AG04450 (cell line): Measurements from ENCODE around the gene GABPB1. TPM values are rescaled to one million over a fixed set of nuclear protein-coding genes. Genes with fewer than 3 reads are reported as not detected.

Experiments
- CTCF ChIA-PET: fragments of 300-600, 350-600 bp; formaldehyde crosslinking; extraction: SDS; loops from one replicate; lab custom pipeline; 2022; ENCODE audit warnings: antibody characterized with exemption, inconsistent platforms; lab: Charles Lee
- POLR2A ChIA-PET: fragments of 350-600 bp; formaldehyde crosslinking; extraction: SDS; loops from one replicate; lab custom pipeline; 2021; ENCODE audit warnings: antibody characterized with exemption, inconsistent platforms; lab: Yijun Ruan, JAX
- DNase-seq: peaks from one replicate; pipeline ENCODE4 v3.0.0-alpha.2; 2011; ENCODE audit warnings: low read depth, low spot score
- H3K27ac ChIP-seq: one replicate; pipeline ENCODE4 v1.5.1; 2012; ENCODE audit warnings: low read depth, low read length, control low read depth
- H3K27me3 ChIP-seq: one replicate; pipeline ENCODE4 v1.6.0; 2012; ENCODE audit warnings: low read length; ENCODE audit not compliant: control insufficient read depth, insufficient read depth
- H3K4me3 ChIP-seq: 2 replicates; pipeline ENCODE4 v1.5.1; 2011; ENCODE audit warnings: mild to moderate bottlenecking, low read depth, low read length, control low read depth
- H3K9me3 ChIP-seq: 2 replicates; pipeline ENCODE4 v1.5.1; 2012; ENCODE audit warnings: low read length; ENCODE audit not compliant: control insufficient read depth, insufficient read depth
- polyA plus RNA-seq: library from polyadenylated mRNA; depleted of rRNA; stranded (reverse); fragments of >200 nt; gene quantifications from 2 replicates; pipeline ENCODE4 v1.2.3, GENCODE V29; 2011
- TF ChIP-seq, protein P1 (sequence below): IDR thresholded peaks from 2 replicates; pipeline ENCODE4 v1.5.1; 2011; ENCODE audit warnings: low read depth, low read length, control low read depth, inconsistent platforms

Gene GABPB1
- polyA plus RNA-seq, 1 experiment: 29.9 TPM

- Histone ChIP-seq H3K27me3 (no peaks in the 10 kb centered on the region), H3K9me3 (no peaks in the 10 kb centered on the region), H3K4me3 (no peak overlapping the region), H3K27ac (no peak overlapping the region)
- no peak for DNase-seq
- TF ChIP-seq, protein P1, sequence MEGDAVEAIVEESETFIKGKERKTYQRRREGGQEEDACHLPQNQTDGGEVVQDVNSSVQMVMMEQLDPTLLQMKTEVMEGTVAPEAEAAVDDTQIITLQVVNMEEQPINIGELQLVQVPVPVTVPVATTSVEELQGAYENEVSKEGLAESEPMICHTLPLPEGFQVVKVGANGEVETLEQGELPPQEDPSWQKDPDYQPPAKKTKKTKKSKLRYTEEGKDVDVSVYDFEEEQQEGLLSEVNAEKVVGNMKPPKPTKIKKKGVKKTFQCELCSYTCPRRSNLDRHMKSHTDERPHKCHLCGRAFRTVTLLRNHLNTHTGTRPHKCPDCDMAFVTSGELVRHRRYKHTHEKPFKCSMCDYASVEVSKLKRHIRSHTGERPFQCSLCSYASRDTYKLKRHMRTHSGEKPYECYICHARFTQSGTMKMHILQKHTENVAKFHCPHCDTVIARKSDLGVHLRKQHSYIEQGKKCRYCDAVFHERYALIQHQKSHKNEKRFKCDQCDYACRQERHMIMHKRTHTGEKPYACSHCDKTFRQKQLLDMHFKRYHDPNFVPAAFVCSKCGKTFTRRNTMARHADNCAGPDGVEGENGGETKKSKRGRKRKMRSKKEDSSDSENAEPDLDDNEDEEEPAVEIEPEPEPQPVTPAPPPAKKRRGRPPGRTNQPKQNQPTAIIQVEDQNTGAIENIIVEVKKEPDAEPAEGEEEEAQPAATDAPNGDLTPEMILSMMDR: no peak
- ChIA-PET POLR2A (no interaction called here), CTCF (no interaction called here)
Observed at GRCh38 chr15:50249704-50250103, 105.3 kb downstream of the GABPB1 start.

GRCh38 chr15:50248994-50249582, 105.9 kb downstream of the GABPB1 start:
- POLR2A ChIA-PET: no interaction called here
- no peak for DNase-seq
- H3K27me3 ChIP-seq: no peaks in the 10 kb centered on the region
- no peak overlapping the region for H3K4me3 ChIP-seq
- CTCF ChIA-PET: no interaction called here
- H3K9me3 ChIP-seq: no peaks in the 10 kb centered on the region
- no peak overlapping the region for H3K27ac ChIP-seq
- TF ChIP-seq, protein P1: no peak

DNA sequence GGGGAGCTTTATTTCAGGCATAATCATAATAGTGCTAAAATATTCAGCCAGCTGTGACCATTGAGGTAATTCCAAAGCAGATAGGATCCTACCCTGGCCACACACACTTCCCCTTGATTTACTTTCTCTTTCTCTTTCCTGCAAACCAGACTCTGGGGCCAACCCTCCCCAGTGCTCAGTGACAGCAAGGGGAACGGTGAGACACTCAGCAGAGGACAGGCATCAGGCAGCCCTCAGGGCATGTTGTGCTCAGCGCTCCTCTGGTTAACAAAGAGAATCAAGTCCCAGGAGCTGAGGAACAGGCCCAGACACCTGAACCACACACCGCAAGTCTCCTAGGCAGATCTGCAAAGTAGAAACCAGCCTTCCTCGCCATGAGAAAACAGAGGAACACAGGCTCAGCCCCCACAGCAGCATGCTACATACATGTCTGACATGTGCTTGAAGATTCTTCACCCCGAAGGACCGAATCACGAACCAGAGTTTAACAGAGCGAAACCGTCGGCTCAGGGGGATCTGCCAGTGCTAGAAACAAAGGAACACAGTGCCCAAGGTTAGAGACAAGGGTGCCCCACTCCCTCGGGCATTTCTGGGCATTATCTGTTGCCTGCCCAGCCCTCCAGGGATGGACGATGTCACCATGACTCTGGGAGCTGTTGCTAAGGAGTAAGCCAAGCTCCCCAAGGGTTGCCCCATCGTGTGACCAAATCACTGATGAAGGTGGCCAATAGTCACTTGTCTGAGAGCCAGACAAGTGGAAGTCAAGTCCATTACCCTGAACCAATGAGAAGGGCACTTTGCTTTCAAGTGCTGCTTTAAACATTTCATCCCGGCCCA, 107.0 kb downstream of the GABPB1 start:
- Histone ChIP-seq H3K4me3 (no peak overlapping the region), H3K9me3 (no peaks in the 10 kb centered on the region), H3K27me3 (no peaks in the 10 kb centered on the region), H3K27ac (no peak overlapping the region)
- POLR2A ChIA-PET: no interaction called here
- CTCF ChIA-PET: no interaction called here
- DNase-seq: no peak
- TF ChIP-seq, protein P1: no peak

DNA sequence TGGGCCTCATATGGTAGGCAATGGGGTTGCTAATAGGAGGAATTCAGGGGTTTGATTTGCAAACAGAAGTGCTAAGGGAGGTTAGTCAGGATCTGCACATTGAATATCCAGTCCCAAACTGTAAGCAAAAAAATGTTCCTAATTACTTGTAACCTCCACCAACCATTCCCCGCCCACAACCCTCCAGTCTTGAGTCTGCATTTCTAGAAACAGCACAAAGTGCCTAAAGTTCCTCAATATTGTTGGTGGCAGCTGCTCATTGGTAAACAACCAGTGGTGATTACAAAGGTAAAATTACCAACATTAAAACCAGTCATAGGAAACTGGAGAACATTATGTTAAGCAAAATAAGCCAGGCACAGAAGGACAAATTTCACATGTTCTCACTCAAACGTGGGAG, 108.4 kb downstream of the GABPB1 start:
- no peak overlapping the region for H3K4me3 ChIP-seq
- POLR2A ChIA-PET: no interaction called here
- H3K9me3 ChIP-seq: no peaks in the 10 kb centered on the region
- CTCF ChIA-PET: no interaction called here
- TF ChIP-seq, protein P1: no peak
- H3K27ac ChIP-seq: no peak overlapping the region
- no peaks in the 10 kb centered on the region for H3K27me3 ChIP-seq
- no peak for DNase-seq
